GM23248 (cell line): Measurements from ENCODE around the gene KCNK17. TPM values are rescaled to one million over a fixed set of nuclear protein-coding genes. Genes with fewer than 3 reads are reported as not detected.

ENCODE experiments used
- DNase-seq: peaks from one replicate; pipeline ENCODE4 v3.0.0-alpha.2; 2015
- H2AFZ ChIP-seq: fragments of 200-600 bp; sonication (generic); 2 replicates; pipeline ENCODE4 v1.6.1; 2016; ENCODE audit warnings: antibody characterized with exemption
- H3F3A ChIP-seq: fragments of 200-600 bp; sonication (generic); 2 replicates; pipeline ENCODE4 v1.6.1; 2016; ENCODE audit warnings: mild to moderate bottlenecking, antibody characterized with exemption, mixed run types; ENCODE audit not compliant: insufficient read depth
- H3K27ac ChIP-seq: fragments of 200-600 bp; sonication (generic); 2 replicates; pipeline ENCODE4 v1.5.1; 2016; ENCODE audit warnings: mild to moderate bottlenecking
- H3K27me3 ChIP-seq: fragments of 200-600 bp; sonication (generic); replicated peaks from 2 replicates; pipeline ENCODE4 v1.6.1; 2016; ENCODE audit warnings: mild to moderate bottlenecking; ENCODE audit not compliant: insufficient read depth
- H3K36me3 ChIP-seq: fragments of 200-600 bp; sonication (generic); 2 replicates; pipeline ENCODE4 v1.6.1; 2016; ENCODE audit warnings: low read depth, mild to moderate bottlenecking
- H3K4me1 ChIP-seq: fragments of 200-600 bp; sonication (generic); 2 replicates; pipeline ENCODE4 v1.6.1; 2016; ENCODE audit warnings: mild to moderate bottlenecking; ENCODE audit not compliant: insufficient read depth
- H3K4me2 ChIP-seq: fragments of 200-600 bp; sonication (generic); one replicate; pipeline ENCODE4 v1.6.1; 2016; ENCODE audit warnings: mild to moderate bottlenecking; ENCODE audit not compliant: unreplicated experiment
- H3K4me3 ChIP-seq: fragments of 200-600 bp; sonication (generic); 2 replicates; pipeline ENCODE4 v1.5.1; 2016; ENCODE audit warnings: mild to moderate bottlenecking
- H3K79me2 ChIP-seq: fragments of 200-600 bp; sonication (generic); 2 replicates; pipeline ENCODE4 v1.6.1; 2016; ENCODE audit warnings: mild to moderate bottlenecking; ENCODE audit not compliant: insufficient read depth
- H3K9ac ChIP-seq: fragments of 200-600 bp; sonication (generic); 2 replicates; pipeline ENCODE4 v1.6.1; 2016; ENCODE audit warnings: mild to moderate bottlenecking
- H3K9me2 ChIP-seq: fragments of 200-600 bp; sonication (generic); 2 replicates; pipeline ENCODE4 v1.6.1; 2016; ENCODE audit warnings: mixed run types, mild to moderate bottlenecking, moderate library complexity; ENCODE audit not compliant: insufficient read depth
- H3K9me3 ChIP-seq: fragments of 200-600 bp; sonication (generic); one replicate; pipeline ENCODE4 v1.6.1; 2017; ENCODE audit warnings: low read depth
- H4K20me1 ChIP-seq: fragments of 200-600 bp; sonication (generic); 2 replicates; pipeline ENCODE4 v1.6.0; 2016; ENCODE audit not compliant: insufficient read depth
- EZH2 ChIP-seq: fragments of 200-600 bp; sonication (generic); IDR thresholded peaks from 2 replicates; pipeline ENCODE4 v1.6.1; 2018; ENCODE audit warnings: antibody characterized with exemption, mild to moderate bottlenecking; ENCODE audit not compliant: insufficient read depth, poor library complexity, severe bottlenecking
- EZH2phosphoT487 ChIP-seq: fragments of 200-600 bp; sonication (generic); IDR thresholded peaks from 2 replicates; pipeline ENCODE4 v1.6.1; 2018; ENCODE audit warnings: antibody characterized with exemption, moderate library complexity, mild to moderate bottlenecking, low read depth; ENCODE audit not compliant: insufficient read depth
- WGBS, 2 experiments: methylation state at CpG; one replicate each; pipeline ENCODE4 v1.1.6; 2015 to 2017; ENCODE audit warnings: low lambda C conversion rate in 2 of 2, low coverage in 1 of 2; ENCODE audit errors: missing lambda C conversion rate in 2 of 2; 5-methylcytosine and 5-hydroxymethylcytosine counted together
- in situ Hi-C: fragments of 300-500 bp; cut with MboI; formaldehyde crosslinking; loops from 2 replicates; pipeline ENCODE4 v1.15.0; 2020
- polyA plus RNA-seq: library from polyadenylated mRNA; unstranded; fragments of >200 nt; fragmentation: Nextera tagmentation; extraction: Ambion mirVana; gene quantifications from 2 replicates; pipeline ENCODE4 v1.2.1, GENCODE V29; 2016
- total RNA-seq: library from RNA; depleted of rRNA; stranded (reverse); fragments of >200 nt; shearing (Covaris generic); gene quantifications from 2 replicates; pipeline ENCODE4 v1.2.3, GENCODE V29; 2014; rRNA removed

KCNK17 gene
- total and polyA plus RNA-seq, 2 experiments from 2014 or later: not detected

DNA sequence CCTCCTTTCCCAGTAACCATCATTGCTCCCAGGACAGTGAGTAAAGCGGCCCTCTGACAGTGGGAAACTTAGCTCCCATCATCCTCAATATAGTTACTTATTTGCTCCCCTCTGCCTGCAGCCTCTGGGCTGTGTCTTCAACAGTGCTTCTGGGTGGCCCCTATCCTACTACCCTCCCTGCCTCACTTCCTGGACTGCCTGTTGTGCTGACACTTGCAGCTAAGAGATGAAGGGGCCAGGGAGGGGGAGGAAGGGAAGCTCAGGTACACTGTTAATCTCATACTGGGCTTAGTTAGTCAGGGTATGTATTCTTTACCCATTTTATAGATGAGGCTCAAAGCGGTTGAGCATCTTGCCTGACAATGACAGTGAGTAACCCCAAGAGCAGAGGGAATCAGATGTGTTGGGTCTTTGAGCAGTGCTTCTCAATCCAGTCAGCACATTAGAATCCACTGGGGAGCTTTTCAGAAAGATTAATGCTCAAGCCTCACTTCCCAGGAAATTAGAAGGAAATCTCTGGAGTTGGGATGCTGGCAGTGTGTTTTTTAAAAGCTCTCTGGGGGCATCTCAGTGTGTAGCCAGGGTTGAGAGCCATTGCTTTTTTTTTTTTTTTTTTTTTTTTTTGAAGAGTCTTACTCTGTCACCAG, 57.8 kb downstream of the KCNK17 start:
- no peaks in the 10 kb centered on the region for H4K20me1 ChIP-seq
- no peaks in the 10 kb centered on the region for H3K4me1 ChIP-seq
- WGBS, 2 experiments: 63 to 67% methylated on average over 2 of the region's 2 CpGs
- no peak overlapping the region for H3K4me2 ChIP-seq
- H3K27ac ChIP-seq: no peak overlapping the region
- no peak overlapping the region for H3K9ac ChIP-seq
- no peak overlapping the region for H3K4me3 ChIP-seq
- DNase-seq: no peak
- no peaks in the 10 kb centered on the region for H3K79me2 ChIP-seq
- H3K36me3 ChIP-seq: no peaks in the 10 kb centered on the region
- H3K9me3 ChIP-seq: no peaks in the 10 kb centered on the region
- no peak overlapping the region for H2AFZ ChIP-seq
- in situ Hi-C loops: no loop called here
- TF ChIP-seq EZH2 (no peak), EZH2phosphoT487 (no peak)
- H3F3A ChIP-seq: no peaks in the 10 kb centered on the region
- no peaks in the 10 kb centered on the region for H3K9me2 ChIP-seq
- peaks cover 3% of the 10 kb centered on the region; the same call in 1 of the 2 replicates for H3K27me3 ChIP-seq

DNA sequence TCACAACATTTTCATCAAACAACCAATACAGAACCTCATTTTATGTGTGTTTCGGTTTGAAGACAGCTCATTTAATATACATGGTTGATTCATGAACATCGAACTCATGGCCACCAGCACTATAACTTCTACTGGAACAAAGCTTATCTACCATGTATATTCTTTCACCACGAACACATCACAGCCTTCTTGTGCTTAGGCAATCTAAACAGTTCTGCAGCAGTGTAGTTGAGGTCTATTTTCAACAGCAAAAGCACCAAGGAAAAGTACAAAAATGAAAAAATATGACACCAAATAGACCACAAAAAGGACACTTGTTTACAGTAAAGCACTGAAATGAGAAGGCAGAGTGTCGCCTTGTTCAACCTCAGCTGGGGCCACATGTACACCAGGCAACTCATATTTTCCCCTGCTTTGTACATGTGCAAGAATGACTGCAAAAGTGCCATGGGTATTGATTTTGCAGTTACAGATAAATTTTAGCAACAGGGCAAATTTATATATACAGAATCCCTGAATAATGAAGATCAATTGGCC, 59.2 kb downstream of the KCNK17 start:
- in situ Hi-C loops: no loop called here
- Histone ChIP-seq H3K36me3 (no peaks in the 10 kb centered on the region), H4K20me1 (no peaks in the 10 kb centered on the region), H3K9ac (no peak overlapping the region), H2AFZ (no peak overlapping the region), H3K27ac (no peak overlapping the region), H3K9me3 (no peaks in the 10 kb centered on the region), H3K9me2 (no peaks in the 10 kb centered on the region), H3F3A (no peaks in the 10 kb centered on the region), H3K27me3 (peaks cover 3% of the 10 kb centered on the region; the same call in 1 of the 2 replicates), H3K4me2 (no peak overlapping the region), H3K79me2 (no peaks in the 10 kb centered on the region), H3K4me1 (no peaks in the 10 kb centered on the region), H3K4me3 (no peak overlapping the region)
- WGBS, 2 experiments: 43 to 44% methylated on average over 4 of the region's 4 CpGs
- TF ChIP-seq EZH2 (no peak), EZH2phosphoT487 (no peak)
- DNase-seq: no peak

DNA sequence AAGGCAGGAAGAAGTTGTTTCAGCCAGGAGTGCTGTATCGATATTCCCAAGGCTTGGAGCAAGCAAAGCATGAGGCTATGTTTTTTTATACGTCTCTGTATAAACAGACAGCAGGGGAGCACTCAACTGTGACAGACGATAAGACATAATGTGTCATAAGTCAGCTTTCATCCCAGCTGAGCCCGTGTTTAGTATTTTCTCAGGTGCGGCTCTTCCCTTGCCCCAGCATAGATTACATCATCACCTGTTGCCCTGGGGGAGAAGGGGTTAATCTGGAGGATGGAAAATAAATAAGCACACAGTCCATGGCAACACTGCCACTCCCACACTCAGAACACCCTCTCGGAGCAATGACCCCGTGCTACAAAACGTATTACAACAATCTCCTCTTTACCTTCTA, 62.8 kb downstream of the KCNK17 start:
- no peak for TF ChIP-seq EZH2phosphoT487
- TF ChIP-seq EZH2: no peak
- no peak overlapping the region for H3K9ac ChIP-seq
- no peaks in the 10 kb centered on the region for H3K9me3 ChIP-seq
- no peaks in the 10 kb centered on the region for H3K79me2 ChIP-seq
- in situ Hi-C loops: no loop called here
- DNase-seq: no peak
- H3K27ac ChIP-seq: no peak overlapping the region
- H3K4me1 ChIP-seq: no peaks in the 10 kb centered on the region
- H3K4me3 ChIP-seq: no peak overlapping the region
- no peaks in the 10 kb centered on the region for H3K9me2 ChIP-seq
- H2AFZ ChIP-seq: no peak overlapping the region
- no peaks in the 10 kb centered on the region for H3F3A ChIP-seq
- no peak overlapping the region for H3K4me2 ChIP-seq
- peaks cover 3% of the 10 kb centered on the region; the same call in 1 of the 2 replicates for H3K27me3 ChIP-seq
- H4K20me1 ChIP-seq: no peaks in the 10 kb centered on the region
- no peaks in the 10 kb centered on the region for H3K36me3 ChIP-seq
- WGBS, 2 experiments: 39% methylated on average over 8 of the region's 8 CpGs

DNA sequence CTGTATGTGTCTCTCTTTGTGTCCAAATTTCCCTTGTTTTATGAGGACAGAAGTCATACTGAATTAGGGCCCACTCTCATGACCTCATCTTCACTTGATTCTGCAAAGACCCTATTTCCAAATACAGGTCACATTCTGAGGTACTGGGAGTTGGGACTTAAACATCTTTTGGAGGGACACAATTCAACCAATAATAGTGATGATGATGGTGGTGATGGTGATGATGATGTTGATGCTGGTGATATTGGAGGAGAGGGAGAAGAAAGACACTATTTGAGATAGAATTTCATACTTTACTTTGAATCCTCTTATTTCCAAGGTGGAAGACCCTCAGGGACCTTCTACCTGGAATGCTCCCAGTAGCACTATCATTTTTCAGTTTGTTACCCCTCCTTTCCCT, 63.7 kb downstream of the KCNK17 start:
- H3K9me3 ChIP-seq: no peaks in the 10 kb centered on the region
- in situ Hi-C loops: no loop called here
- no peaks in the 10 kb centered on the region for H4K20me1 ChIP-seq
- H3K4me3 ChIP-seq: no peak overlapping the region
- H3K36me3 ChIP-seq: no peaks in the 10 kb centered on the region
- H3K27ac ChIP-seq: no peak overlapping the region
- H3K9me2 ChIP-seq: no peaks in the 10 kb centered on the region
- no peaks in the 10 kb centered on the region for H3F3A ChIP-seq
- no peak overlapping the region for H2AFZ ChIP-seq
- H3K79me2 ChIP-seq: no peaks in the 10 kb centered on the region
- H3K27me3 ChIP-seq: no peaks in the 10 kb centered on the region; the same call in 1 of the 2 replicates
- no peak overlapping the region for H3K4me2 ChIP-seq
- no peaks in the 10 kb centered on the region for H3K4me1 ChIP-seq
- no peak for DNase-seq
- no peak overlapping the region for H3K9ac ChIP-seq
- TF ChIP-seq EZH2: no peak
- no peak for TF ChIP-seq EZH2phosphoT487

DNA sequence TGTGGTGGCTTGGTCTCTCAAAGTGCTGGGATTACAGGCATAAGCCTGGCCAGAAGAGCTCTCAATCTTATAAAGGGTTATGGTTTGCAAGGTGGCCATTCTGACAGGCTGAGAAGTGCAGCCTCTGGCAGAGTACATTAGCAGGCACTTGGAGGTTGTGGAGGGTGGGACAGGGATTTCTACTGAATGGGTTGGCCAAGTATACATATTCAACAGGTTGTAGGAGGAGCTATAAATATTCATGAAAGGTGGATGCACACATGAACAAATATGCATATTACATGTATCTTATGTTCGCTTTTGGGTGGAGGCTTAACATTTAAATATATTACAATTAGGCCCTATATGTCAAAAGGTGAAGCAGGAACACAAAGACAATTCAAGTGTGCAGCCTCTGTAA, 64.9 kb downstream of the KCNK17 start:
- no peaks in the 10 kb centered on the region for H3K9me2 ChIP-seq
- H3K9ac ChIP-seq: no peak overlapping the region
- DNase-seq: no peak
- H3K27ac ChIP-seq: no peak overlapping the region
- 31 to 45% methylated on average over 1 of the region's 1 CpG for WGBS, 2 experiments
- H3K4me1 ChIP-seq: no peaks in the 10 kb centered on the region
- TF ChIP-seq EZH2phosphoT487: no peak
- TF ChIP-seq EZH2: no peak
- no peaks in the 10 kb centered on the region for H3K36me3 ChIP-seq
- H3K4me3 ChIP-seq: no peak overlapping the region
- no peaks in the 10 kb centered on the region for H3K27me3 ChIP-seq
- no peak overlapping the region for H3K4me2 ChIP-seq
- no peak overlapping the region for H2AFZ ChIP-seq
- no peaks in the 10 kb centered on the region for H4K20me1 ChIP-seq
- no peaks in the 10 kb centered on the region for H3F3A ChIP-seq
- H3K79me2 ChIP-seq: no peaks in the 10 kb centered on the region
- H3K9me3 ChIP-seq: no peaks in the 10 kb centered on the region
- in situ Hi-C loops: no loop called here

Other genes with a start within 250 kb of the KCNK17 start
- 17.2 and 20.2 TPM in 2 replicates for gene SAYSD1, start 199.2 kb downstream of the KCNK17 start, total RNA-seq
- 14.4 and 15.0 TPM in 2 replicates for gene SAYSD1, start 199.2 kb downstream of the KCNK17 start, polyA plus RNA-seq
- not detected in 2 replicates for gene KCNK5, start 84.9 kb downstream of the KCNK17 start, total RNA-seq
- gene KCNK5, start 84.9 kb downstream of the KCNK17 start, polyA plus RNA-seq: not detected in 2 replicates
- not detected in 2 replicates for gene KCNK16, start 8.3 kb upstream of the KCNK17 start, total RNA-seq
- not detected in 2 replicates for gene KCNK16, start 8.3 kb upstream of the KCNK17 start, polyA plus RNA-seq